Stimulated activated CD8-positive, alpha-beta memory T cell treated with anti-CD3 and anti-CD28 coated beads, Interleukin-7, amount 100 ng/mL, for 48 hours (primary cell): ENCODE data around the gene CFAP43.
A peak's percentile ranks its signal among the peaks of the same experiment; 100 is the strongest.
"Not testable (repeated sequence)": the region's sequence is repeated elsewhere in the genome, so short reads cannot be mapped to it uniquely, and the experiment has no call there.

Experiments used
- DNase-seq, 2 donors: peaks; one replicate each; pipeline ENCODE4 v3.0.0-alpha.2; 2020; ENCODE audit warnings: low read depth in 1 of 2; ENCODE audit errors: extremely low read depth in 1 of 2

Gene CFAP43

DNA sequence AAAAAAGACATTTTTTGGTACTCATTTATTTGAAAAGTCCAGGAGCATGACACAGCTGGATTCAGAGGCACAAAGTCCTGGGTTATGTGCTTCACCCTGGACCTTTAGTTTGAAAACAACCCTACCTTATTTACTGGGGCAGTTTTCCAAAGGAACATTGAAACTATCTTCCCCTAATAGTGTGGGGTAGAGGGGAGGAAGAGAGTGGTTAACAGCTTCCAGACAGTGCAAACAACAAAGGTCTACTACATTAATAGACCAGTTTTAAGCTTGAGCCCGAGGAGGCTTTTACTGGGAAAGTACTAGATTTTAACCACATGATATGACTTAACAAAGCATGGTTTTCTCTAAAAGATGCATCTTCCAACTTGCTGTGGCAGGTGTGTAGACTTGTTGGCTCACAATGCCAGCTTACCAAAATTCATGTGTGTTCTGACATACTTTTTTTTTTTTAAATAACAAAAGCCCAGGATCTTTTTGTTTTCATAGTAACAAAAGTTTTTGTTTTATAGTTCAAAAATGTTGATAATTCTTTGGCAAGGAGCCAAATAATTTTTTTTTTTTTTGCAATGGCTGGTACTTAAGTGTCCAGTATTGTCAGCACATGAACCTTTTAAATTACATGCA lies 24.3 kb upstream of the CFAP43 start:
- no peak for DNase-seq

DNA sequence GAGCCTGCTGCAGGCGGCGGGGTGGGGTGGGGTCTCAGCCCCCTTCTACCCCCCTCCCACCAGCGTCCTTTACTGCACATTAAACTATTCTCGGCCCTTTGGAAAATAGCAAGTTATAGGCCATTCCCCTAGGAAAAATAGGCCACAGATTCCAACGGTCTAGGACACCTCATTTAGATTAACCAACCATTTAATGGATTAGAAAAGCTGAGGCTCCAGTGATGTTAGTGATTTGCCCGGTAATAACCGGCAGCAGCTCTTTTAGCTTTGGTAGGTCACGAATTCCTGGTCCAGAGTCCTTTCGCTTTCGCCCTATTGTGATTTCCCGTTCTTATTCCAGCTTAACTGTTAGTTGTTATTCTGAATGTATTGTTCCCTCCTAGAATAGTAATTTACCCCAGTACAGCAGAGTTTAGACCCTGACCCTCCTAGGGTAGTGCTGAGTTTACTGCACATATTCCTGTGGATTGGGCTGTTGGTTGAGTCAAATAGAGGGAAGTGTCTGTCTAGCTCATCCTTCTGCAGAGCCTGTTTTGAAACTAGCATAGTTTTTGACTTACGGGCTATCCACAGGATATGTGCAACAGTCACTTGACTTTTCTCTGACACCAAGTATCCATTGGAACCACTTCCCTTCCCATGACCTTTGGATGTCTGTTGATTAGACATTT lies 23.3 kb upstream of the CFAP43 start:
- DNase-seq = no peak

DNA sequence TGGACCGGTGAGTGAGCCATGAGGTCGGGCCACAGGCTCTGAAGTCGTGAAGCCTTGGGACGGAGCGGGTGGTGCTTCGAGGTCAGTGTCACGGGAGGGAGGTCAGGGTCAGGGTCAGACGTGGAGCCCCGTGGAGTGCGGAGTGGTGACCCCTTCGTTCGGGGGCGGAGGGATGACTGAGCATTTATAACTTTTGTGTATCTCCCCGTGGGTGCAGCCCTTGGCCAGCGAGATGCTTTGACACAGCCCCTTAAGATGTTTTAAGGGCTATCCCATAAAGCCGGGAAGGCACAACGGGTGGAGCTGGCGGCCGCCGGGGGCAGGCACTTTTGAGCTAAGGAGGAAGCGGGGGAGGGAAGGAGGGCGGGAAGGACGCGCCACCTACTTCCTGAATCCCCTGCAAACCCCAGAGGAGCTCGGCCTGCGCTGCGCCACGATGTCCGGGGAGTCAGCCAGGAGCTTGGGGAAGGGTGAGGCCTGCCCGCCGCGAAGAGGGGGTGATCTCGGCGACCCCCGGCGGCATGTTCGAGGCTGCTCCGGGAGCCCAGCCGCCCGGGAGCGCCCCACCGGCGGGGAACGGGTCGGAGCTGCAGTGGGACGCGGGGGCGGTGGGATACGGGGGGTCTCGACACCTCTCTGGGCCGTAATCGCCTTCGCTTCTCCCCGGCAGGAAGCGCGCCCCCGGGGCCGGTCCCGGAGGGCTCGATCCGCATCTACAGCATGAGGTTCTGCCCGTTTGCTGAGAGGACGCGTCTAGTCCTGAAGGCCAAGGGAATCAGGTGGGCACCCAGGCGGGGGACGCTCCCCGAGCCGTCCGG lies 22.5 kb upstream of the CFAP43 start, which contains the start of gene GSTO1:
Gene GSTO1 (plus strand): TSS at position 400 of the 818 bp plus-strand sequence. CDS start 37 bp downstream, at position 437.
- DNase-seq = peak in 1 of 2 donors; percentile 55

DNA sequence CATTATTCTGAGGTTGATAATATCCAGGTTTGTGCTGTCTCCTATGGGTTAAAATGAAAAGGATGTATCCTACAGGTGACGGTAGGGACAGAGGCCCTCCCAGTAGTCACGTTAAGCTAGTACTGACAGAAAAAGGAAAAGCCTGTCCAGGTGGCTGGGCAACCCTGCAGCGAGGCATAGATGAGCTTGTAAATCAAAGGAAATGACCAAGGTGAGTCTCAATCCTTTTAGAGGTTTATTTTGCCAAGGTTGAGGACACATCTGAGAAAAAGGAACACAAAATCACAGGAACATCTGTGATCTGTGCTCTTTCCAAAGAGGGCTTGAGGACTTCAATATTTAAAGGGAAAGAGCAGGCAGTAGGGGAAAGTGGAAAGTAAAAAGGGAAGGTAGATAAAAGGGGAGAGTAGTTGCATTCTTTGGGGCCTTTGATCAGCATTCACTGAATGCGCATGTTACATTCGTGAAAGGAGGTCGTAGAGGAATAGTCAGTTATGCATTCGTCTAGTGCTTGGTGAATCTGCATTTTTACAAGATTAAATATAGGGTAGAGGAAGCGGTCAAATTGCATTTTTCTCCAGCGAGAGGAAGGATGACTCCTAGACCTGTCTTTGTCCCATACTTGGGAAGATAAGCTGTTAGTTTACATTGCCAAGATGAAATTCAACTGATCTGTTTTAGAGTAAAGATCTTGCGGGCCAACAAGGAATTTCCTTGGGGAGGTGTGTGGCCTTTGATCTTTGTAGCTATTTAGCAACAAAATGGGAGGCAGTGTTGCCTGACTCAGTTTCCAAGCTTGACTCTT lies 21.6 kb upstream of the CFAP43 start:
- DNase-seq = no peak

DNA sequence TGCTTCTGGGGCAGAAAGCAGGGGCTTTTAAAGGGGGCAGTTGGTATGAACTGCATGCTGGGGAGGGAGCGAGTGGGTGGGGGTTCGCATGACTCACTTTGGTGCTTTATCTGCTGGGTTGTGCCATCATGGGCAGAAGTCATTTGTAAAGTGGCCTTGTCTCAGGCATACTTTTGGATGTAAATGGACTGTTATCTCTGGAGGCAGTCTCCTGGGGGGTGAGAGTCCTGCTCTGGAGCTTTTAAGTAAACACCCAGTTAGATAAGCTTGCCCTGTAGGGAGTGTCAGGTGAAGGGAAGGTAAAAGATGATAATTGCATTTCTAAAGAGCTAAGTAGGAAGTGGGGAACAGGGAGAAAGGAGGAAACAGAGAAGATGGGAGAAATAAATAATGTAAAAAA lies 20.9 kb upstream of the CFAP43 start:
- DNase-seq = no peak

DNA sequence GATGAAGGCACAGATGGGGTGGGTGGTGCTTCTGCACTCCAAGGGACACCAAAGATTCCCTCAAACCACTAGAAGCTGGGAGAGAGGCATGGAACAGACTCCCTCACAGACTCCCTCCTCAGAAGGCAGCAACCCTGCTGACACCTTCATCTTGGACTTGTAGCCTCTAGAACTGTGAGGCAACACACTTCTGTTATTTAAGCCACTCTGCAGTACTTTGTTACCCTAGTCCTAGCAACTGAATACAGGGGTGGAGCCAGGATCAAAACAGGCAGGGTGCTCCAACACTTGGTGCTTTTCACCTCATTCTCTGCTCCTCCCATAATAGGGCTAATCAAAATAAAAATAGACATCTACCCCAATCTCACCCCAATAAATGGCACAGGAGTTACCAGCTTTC lies 20.2 kb upstream of the CFAP43 start:
- no peak for DNase-seq

DNA sequence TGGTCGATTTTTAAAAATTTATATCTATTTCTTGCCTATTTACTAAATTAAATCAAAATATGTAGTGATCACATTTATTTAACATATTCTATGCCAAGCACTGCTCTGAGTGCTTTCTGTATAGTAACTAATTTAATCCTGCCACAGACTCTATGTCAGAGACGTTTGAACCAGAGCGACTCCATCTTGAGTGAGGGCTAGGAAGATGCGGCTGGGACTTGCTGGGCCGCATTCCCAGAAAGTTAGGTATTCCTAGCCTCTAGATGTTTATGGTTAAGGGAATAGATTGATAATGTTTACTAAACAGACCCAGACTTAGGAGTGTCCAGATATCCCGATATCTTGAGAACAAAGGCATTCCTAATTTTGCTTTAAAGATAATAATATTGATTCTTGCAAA lies 19.3 kb upstream of the CFAP43 start:
- no peak for DNase-seq

DNA sequence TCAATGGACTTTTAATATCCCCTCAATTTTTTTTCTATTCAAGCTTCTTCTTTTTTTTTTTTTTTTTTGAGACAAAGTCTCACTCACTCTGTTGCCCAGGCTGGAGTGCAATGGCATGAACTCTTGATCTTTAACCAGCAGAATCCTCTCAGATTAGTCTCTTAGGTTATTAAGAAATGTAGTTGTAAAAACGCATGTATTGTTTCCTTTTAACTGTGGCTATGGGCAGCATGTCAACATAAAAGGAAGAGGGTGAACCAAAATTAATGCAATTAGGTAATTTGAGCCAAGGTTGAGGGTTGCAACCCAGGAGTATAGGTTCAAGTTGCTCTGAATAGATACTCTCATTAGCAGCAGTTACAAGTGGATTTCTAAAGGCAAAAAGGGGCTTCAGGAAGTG lies 18.2 kb upstream of the CFAP43 start:
- DNase-seq = no peak

DNA sequence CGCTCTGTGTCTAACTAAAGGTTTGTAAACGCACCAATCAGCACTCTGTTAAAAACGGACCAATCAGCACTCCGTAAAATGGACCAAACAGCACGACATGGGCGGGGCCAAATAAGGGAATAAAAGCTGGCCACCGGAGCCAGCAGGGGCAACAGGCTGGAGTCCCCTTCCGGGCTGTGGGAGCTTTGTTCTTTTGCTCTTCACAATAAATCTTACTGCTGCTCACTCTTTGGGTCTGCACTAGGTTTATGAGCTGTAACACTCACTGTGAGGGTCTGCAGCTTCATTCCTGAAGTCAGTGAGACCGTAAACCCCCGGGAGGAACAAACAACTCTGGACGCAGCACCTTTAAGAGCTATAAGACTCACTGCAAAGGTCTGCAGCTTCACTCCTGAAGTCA lies 16.8 kb upstream of the CFAP43 start:
- not testable (repeated sequence) for DNase-seq

DNA sequence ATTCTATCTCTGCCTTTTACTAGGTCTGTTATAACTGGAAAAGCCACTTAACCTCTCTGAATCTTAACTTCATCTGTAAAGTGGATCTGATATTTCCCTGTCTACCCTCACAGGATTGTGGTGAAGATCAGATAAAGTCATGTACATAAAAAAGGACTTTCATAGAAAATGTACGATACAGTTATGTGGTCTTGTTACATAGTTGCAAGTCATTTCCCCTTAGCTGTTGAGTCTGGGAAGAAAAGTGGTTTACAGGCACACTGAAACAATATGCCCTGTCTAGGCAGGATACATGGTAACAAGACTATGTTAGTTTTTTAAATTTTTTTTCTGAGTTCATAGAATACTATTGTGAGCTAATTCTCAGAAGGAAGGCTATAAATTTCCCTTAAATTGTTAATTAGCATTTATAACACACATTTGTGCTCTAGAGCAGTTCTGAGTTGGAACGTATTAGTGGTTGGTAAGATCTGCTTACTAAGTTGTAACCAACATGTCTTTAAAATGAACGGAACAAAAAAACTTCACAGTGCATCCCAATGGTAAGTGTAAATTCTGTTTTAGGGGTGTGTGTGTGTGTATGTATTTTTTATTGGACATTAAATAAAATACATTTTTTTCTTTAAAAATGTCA lies 15.5 kb upstream of the CFAP43 start:
- no peak for DNase-seq

DNA sequence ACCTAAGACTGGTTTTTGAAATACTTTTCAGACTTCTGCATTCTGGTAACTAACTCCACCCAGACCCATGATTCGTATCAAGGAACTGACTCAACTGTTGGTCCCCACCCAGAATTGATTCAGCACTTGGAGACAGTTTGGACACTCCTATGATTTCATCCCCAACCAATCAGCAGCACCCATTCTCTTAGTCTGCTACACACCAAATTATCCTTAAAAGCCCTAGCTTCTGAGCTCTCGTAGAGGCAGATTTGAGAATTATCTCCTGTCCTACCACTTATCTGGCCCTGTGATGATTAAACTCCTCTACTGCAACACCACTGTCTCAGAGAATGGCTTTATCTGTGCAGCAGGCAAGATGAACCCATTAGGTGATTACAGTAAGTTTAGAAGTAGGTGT lies 14.8 kb upstream of the CFAP43 start:
- DNase-seq = no peak

DNA sequence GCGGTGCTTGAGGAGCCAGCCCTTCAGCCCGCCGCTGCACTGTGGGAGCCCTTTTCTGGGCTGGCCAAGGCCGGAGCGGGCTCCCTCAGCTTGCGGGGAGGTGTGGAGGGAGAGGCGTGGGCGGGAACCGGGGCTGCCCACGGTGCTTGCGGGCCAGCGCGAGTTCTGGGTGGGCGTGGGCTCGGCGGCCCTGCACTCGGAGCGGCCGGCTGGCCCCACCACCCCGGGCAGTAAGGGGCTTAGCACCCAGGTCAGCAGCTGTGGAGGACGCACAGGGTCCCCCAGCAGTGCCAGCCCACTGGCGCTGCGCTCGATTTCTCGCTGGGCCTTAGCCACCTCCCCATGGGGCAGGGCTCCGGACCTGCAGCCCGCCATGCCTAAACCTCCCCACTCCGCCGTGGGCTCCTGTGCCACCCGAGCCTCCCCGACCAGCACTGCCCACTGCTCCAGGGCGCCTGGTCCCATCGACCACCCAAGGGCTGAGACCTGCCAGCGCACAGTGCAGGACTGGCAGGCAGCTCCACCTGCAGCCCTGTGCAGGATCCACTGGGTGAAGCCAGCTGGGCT lies 13.0 kb upstream of the CFAP43 start:
- no peak for DNase-seq

DNA sequence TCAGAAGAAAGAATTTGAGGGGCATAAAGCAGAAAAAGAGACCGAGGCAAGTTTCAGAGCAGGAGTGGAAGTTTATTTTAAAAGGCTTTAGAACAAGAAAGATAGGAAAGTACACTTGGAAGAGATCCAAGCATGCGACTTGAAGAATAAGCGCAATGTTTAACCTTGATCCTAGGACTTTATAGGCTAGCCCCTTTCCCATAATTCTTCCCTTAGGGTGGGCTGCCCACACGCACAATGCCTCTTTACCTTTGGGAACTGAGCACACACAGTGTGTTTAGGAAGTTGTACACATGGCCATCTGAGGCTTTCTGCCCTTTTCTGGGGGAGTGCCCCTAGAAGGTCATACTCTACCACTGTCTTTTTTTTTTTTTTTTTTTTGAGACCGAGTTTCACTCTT lies 11.3 kb upstream of the CFAP43 start:
- no peak for DNase-seq

DNA sequence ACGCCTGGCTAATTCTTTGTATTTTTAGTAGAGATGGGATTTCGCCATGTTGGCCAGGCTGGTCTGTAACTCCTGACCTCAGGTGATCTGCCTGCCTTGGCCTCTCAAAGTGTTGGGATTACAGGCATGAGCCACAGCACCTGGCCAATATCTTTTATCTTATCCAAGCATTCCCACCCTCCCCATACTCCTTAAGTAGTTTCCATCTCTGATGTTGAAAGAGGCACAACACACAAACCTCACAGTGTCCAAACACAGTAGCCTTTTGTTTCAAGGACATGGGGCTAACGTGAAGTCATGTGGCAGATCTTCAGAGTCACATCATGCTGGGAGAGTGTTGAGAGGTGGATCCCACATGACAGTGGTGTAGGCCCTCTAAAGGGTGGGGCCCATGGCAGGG lies 10.8 kb upstream of the CFAP43 start:
- DNase-seq = not testable (repeated sequence)

DNA sequence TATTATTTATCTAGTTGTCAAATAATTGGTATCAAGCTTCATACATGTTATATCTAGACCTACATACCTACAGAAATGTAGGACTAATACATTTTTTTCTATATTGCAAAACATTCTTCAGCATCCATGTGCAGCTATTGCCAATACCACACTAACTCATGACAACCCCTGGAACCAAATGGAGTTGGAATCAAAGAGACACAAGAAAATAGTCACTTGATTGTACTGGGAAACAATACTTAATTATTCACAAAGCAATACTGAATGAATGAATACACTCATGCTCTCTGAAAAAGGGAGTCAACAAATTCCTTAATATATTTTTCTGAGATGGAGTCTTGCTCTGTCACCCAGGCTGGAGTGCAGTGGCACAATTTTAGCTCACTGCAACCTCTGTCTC lies 10.4 kb upstream of the CFAP43 start:
- DNase-seq = no peak

DNA sequence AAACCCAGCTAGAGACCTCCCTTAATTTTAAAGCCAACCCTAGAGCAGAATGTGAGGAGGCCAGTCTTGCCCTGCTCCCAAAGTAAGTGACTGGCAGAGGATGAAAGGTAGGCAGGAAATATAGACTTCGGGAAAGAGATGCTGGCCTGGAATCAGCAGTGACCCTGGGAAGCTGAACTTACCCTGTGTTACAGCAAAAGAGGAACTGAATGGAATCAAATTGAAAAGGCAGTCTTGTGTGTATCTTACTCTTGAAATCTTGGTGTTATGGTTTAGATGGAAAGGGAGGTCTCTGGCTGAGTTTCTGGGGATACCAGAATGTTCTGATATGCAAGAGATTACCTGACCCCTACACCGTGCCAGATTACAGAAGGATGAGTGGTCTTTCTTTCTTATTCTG lies 7.9 kb upstream of the CFAP43 start:
- DNase-seq = no peak

DNA sequence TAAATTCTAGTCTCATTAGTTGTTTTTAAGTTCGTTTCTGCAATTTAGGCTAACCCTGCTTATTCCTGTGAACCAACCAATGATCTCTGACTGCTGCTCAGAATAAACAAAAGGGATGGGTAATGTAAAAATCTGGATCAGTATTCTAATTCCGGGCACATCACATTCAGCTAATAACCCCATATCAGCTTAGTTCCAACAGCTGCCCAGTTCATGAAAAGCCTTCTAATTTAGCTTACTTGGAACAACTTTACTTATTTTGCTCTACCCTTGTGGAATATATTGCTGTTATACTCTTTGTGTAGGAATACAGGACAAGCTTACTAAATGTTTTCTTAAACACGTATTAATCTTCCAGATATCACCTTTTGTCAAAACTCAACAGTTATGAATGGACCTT lies 3.6 kb upstream of the CFAP43 start:
- no peak for DNase-seq

DNA sequence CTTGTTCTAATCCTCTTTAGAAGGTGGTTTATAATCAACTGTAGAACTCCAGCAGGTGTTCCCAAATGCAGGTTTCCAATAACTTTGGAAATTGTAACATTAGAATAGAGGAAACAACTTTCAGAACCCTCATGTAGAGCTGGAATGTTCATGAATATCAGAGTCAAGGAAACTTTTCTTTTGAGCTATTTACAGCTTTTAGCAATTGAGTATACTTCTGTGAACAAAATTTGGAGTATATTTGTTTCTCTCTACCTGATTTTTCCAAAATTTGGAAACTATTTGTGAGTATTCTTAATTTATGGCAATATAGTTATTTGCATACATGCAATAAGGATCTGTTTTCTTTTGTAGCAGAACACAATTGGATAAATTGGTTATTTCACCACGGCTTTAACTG lies 2.8 kb upstream of the CFAP43 start:
- DNase-seq = no peak

DNA sequence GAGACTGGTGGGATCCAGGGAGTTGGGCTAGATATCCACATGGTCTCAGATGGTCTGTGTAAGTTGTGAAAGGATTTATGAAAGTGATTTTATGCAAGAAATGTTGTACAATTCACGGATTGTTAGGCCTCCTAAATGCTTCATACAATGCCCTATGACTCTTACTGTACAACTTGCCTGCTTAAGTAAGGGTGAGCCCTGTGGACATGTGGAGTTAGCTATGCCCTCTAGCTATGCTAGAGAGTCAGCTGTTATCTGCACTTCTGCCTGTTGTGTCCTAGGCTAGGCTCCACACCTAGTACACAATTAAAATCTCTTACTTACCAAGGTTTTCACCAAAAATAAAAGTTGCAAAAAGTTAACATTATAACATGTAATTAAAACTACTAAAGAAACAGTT lies 1.7 kb upstream of the CFAP43 start:
- DNase-seq = no peak

DNA sequence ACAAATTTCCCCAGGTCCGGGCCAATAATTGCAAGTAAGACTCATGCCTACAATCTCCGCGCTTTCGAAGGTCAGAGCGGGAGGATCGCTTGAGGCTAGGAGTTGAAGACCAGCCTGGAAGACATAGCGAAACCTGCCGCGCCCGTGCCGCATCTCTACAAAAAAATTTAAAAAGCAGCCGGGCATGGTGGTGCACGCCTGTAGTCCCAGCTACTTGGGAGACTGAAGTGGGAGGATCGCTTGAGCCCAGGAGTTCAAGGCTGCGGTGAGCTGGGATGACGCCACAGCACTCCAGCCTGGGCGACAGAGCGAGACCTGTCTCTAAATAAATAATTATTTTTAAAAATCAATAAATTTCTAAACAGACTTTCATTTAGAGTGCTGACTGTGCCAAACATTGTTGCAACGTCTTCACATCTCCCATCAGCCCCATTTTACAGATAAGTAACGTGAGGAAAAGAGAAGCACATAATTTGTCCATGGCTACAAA lies 494 bp upstream of the CFAP43 start:
- DNase-seq = no peak
